IPS-18a (cell line): ENCODE data around the gene NEK3.
"Not testable (repeated sequence)": the region's sequence is repeated elsewhere in the genome, so short reads cannot be mapped to it uniquely, and the experiment has no call there.

ENCODE experiments used
- H3K27ac ChIP-seq: one replicate; pipeline ENCODE4 v1.5.1; 2013; ENCODE audit warnings: low read length
- H3K27me3 ChIP-seq: one replicate; pipeline ENCODE4 v1.6.1; 2013; ENCODE audit warnings: mild to moderate bottlenecking, low read length; ENCODE audit not compliant: control insufficient read depth, insufficient read depth
- H3K36me3 ChIP-seq: one replicate; pipeline ENCODE4 v1.6.1; 2013; ENCODE audit warnings: low read depth, low read length; ENCODE audit not compliant: control insufficient read depth
- H3K4me1 ChIP-seq: one replicate; pipeline ENCODE4 v1.6.1; 2013; ENCODE audit warnings: low read depth, low read length; ENCODE audit not compliant: control insufficient read depth
- H3K4me3 ChIP-seq: one replicate; pipeline ENCODE4 v1.5.1; 2013; ENCODE audit warnings: low read length
- H3K9ac ChIP-seq: one replicate; pipeline ENCODE4 v1.6.1; 2013; ENCODE audit warnings: mild to moderate bottlenecking, low read length, moderate library complexity
- H3K9me3 ChIP-seq: one replicate; pipeline ENCODE4 v1.6.1; 2013; ENCODE audit warnings: low read depth, low read length; ENCODE audit not compliant: control insufficient read depth

NEK3 gene

DNA sequence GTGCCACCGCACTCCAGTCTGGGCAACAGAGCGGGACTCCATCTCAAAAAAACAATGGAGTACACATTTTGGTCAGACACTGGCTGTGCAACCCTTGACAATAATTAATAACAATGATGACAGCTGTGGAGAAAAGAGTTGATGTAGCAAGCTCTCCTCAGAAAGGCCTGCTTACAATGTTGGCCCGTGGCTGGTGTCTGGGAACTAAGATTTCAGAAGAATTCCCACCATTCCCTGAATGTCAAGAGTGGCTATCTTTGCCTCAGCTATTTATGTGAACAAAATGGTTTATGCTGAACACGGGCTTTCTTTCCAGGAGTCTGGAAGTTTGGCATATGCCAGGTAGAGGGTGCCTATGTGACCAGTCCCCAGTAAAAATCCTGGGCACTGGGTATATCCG lies 56.0 kb downstream of the NEK3 start:
- H3K9ac ChIP-seq, result no peak overlapping the region
- no peak overlapping the region for H3K27ac ChIP-seq
- no peak overlapping the region for H3K4me3 ChIP-seq

DNA sequence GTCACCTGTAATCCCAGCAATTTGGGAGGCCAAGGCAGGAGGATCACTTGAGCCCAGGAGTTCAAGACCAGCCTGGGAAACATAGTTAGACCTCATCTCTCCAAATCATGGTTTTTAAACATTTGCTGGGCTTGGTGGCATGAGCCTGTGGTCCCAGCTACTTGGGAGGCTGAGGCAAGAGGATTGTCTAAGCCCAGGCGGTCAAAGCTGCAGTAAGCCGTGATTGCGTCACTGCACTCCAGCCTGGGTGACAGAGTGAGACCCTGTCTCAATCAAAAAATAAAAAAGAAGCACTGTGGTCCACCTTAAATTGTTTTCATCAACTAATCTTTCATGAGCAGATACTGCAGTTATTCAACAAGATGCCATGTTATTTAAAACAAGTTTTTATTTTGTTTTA lies 57.0 kb downstream of the NEK3 start:
- not testable (repeated sequence) for H3K36me3 ChIP-seq, H3K9ac ChIP-seq, H3K27ac ChIP-seq, H3K27me3 ChIP-seq, H3K4me1 ChIP-seq, H3K9me3 ChIP-seq, H3K4me3 ChIP-seq

More for the DNA sequence above, 56.0 kb downstream of the NEK3 start:
- no peaks in the 10 kb centered on the region for H3K4me1 ChIP-seq
- H3K9me3 ChIP-seq, result no peaks in the 10 kb centered on the region
- no peaks in the 10 kb centered on the region for H3K36me3 ChIP-seq
- H3K27me3 ChIP-seq, result no peaks in the 10 kb centered on the region

DNA sequence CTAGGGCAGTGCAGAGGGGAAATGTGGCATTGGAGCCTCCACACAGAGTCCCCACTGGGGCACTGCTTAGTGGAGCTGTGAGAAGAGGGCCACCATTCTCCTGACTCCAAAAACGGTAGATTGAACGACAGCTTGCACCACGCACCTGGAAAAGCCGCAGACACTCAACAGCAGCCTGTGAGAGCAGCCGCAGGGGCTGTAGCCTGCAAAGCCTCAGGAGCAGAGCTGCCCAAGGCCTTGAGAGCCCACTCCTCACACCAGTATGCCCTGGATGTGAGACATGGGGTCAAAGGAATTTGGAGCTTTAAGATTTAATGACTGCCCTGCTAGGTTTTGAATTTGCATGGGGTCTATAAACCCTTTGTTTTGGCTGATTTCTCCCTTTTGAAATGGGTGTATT lies 62.2 kb downstream of the NEK3 start:
- Histone ChIP-seq H3K27me3 (no peaks in the 10 kb centered on the region), H3K4me3 (no peak overlapping the region), H3K27ac (no peak overlapping the region), H3K9me3 (no peaks in the 10 kb centered on the region), H3K9ac (no peak overlapping the region), H3K36me3 (no peaks in the 10 kb centered on the region), H3K4me1 (no peaks in the 10 kb centered on the region)

DNA sequence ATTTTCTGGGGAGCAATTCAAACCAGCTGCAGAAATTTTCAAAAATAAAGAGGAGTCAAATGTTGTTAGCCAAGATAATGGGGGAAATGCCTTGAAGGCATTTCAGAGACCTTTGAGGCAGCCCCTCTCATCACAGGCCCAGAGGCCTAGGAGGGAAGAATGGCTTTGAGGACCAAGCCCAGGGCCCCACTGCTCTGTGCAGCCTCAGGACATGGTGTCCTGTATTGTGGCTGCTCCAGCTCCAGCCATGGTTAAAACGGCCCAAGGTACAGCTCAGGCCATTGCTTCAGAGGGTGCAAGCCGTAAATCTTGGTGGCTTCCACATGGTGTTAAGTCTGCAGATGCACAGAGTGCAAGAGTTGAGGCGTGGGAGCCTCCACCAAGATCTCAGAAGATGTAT lies 62.6 kb downstream of the NEK3 start:
- no peak overlapping the region for H3K27ac ChIP-seq
- no peaks in the 10 kb centered on the region for H3K36me3 ChIP-seq
- no peak overlapping the region for H3K9ac ChIP-seq
- H3K27me3 ChIP-seq, result no peaks in the 10 kb centered on the region
- no peaks in the 10 kb centered on the region for H3K9me3 ChIP-seq
- no peak overlapping the region for H3K4me3 ChIP-seq
- no peaks in the 10 kb centered on the region for H3K4me1 ChIP-seq

DNA sequence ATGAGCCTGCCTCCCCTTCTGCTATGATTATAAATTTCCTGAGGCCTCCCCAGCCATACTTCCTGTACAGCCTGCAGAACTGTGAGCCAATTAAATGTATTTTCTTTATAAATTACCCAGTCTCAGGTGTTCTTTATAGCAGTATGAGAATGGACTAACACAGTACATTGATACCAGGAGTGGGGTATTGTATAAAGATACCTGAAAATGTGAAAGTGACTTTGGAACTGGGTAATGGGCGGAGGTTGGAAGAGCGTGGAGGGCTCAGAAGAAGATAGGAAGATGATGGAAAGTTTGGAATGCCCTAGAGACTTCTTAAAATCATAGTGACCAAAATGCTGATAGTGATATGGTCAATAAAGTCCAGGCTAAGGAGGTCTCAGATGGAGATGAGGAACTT lies 63.3 kb downstream of the NEK3 start:
- no peak overlapping the region for H3K27ac ChIP-seq
- no peak overlapping the region for H3K4me3 ChIP-seq
- no peak overlapping the region for H3K9ac ChIP-seq
- H3K9me3 ChIP-seq, result no peaks in the 10 kb centered on the region
- H3K27me3 ChIP-seq, result no peaks in the 10 kb centered on the region
- H3K36me3 ChIP-seq, result no peaks in the 10 kb centered on the region
- H3K4me1 ChIP-seq, result no peaks in the 10 kb centered on the region

DNA sequence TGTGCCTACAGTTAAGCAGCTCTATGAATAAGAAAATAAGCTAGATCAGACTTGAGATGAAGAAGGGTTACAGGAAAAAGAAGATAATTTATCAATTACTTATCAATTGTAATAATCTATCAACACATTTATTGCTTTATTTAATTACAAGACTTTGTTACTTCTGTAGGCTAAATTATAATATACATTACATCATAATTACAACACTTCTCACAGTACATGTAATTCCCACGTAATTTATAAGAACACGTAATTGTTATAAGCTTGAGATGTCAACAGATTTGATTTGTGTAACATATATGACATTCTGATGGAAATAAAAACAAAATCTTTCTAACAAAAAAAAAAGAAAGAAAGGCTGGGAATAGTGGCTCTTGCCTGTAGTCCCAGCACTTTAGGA lies 67.3 kb downstream of the NEK3 start:
- Histone ChIP-seq H3K27me3 (no peaks in the 10 kb centered on the region), H3K4me3 (no peak overlapping the region), H3K27ac (no peak overlapping the region), H3K9me3 (no peaks in the 10 kb centered on the region), H3K36me3 (no peaks in the 10 kb centered on the region), H3K4me1 (no peaks in the 10 kb centered on the region), H3K9ac (no peak overlapping the region)

DNA sequence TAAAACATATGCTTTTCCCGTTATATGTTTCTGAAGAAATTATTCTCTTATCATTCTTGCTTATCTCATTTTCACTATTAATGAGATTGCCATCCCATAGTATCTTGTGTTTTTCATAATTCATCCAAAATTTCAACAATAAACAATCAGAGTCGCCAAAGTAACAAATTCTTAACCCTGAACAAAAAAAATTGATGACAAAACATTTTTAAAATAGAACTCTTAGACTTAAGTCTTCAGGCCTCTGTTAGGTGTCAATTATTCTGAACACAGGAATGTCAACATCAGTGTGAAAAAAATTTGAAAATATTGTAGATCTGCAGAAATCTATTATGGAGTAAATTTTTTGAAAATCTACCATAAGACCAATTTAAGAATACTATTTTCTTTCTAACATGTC lies 67.9 kb downstream of the NEK3 start:
- no peaks in the 10 kb centered on the region for H3K9me3 ChIP-seq
- H3K9ac ChIP-seq, result no peak overlapping the region
- no peaks in the 10 kb centered on the region for H3K4me1 ChIP-seq
- H3K4me3 ChIP-seq, result no peak overlapping the region
- H3K27me3 ChIP-seq, result no peaks in the 10 kb centered on the region
- H3K27ac ChIP-seq, result no peak overlapping the region
- no peaks in the 10 kb centered on the region for H3K36me3 ChIP-seq

DNA sequence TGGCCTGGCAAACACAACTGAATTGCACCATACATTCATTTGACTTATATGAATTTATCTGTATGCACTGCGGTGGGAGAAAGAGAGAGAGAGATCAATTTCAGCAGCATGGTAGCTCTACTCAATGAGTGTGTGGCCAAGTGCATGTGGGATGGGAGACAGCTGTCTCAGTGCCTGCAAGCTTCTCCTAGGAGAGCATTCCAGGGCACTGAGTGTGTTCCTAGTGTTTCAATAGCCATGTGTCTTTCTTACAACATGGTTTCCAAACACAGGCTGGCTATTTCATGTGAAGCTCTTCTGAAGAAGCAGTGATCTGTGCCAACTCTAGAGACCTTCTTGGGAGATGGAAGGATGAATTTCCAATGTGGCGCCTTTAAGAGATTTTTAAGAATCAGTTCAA lies 74.0 kb downstream of the NEK3 start:
- H3K4me3 ChIP-seq, result no peak overlapping the region
- no peak overlapping the region for H3K27ac ChIP-seq
- no peaks in the 10 kb centered on the region for H3K36me3 ChIP-seq
- H3K9ac ChIP-seq, result no peak overlapping the region
- no peaks in the 10 kb centered on the region for H3K27me3 ChIP-seq
- no peaks in the 10 kb centered on the region for H3K4me1 ChIP-seq
- no peaks in the 10 kb centered on the region for H3K9me3 ChIP-seq

DNA sequence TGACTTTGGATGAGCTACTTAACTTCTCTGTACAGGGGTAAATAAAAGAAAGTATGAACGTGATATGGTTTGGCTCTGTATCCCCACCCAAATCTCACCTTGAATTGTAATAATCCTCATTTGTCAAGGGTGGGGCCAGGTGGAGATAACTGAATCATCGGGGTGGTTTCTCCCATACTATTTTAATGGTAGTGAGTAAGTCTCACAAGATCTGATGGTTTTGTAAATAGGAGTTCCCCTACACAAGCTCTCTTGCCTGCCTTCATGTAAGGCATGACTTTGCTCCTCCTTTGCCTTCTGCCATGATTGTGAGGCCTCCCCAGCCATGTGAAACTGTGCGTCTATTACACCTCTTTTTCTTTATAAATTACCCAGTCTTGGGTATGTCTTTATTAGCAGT lies 74.4 kb downstream of the NEK3 start:
- not testable (repeated sequence) for H3K4me3 ChIP-seq, H3K4me1 ChIP-seq, H3K9ac ChIP-seq, H3K27me3 ChIP-seq, H3K9me3 ChIP-seq, H3K27ac ChIP-seq, H3K36me3 ChIP-seq
